Lower leg skin (tissue), 3 donors: ENCODE data around the gene CCDC188.

Experiments used
- POLR2A ChIP-seq, 2 donors: fragments of 450-650 bp; IDR thresholded peaks; one replicate each; pipeline ENCODE4 v1.6.1; 2016 to 2017; ENCODE audit warnings: antibody characterized with exemption in 2 of 2, mild to moderate bottlenecking in 1 of 2, moderate library complexity in 1 of 2
- TF ChIP-seq, protein P1 (sequence below), 3 donors: fragments of 450-650 bp; IDR thresholded peaks; one replicate each; pipeline ENCODE4 v1.5.1; 2016; ENCODE audit warnings: antibody characterized with exemption in 3 of 3, mild to moderate bottlenecking in 3 of 3, moderate library complexity in 2 of 3

DNA sequence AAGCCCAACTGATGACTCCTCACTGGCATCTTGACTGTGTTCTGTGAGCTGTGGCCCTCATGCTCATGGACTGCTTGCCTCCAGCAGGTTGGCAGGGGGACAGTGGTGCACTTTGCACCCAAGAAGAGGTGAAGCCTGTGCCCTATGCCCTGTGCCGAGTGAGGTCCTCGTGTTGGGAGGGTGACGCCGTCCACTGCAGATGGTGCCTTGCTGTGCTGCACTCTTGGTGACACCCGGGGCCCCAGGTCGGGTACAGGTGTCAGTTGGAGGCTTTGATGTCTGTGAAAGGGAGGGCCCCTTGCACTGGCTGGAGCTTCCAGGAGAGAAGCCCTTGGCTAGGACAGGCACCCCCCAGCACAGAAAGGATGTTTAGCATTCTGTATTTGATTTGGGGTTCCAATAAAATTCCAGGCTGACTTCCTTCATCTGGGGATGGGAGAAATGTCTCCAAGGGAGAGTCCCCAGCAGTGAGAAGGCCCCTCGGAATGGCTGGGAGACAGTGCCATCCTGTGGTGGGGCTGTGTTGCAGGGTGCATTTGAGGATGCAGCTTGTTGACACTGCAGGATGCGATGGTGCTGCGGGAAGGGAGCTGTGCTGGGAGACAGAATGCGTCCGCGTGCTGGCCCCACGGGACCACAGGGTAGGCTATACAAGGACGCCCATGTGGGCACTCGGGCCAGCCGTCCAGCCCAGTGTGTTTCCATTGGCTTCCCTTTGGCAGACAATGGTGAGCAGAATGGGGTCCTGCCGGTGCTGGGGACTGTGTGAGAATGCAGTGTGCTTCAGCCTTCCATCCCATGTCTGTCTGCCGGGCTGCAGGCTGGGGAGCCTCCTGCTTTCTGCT, 21.7 kb downstream of the CCDC188 start:
- TF ChIP-seq, protein P1, sequence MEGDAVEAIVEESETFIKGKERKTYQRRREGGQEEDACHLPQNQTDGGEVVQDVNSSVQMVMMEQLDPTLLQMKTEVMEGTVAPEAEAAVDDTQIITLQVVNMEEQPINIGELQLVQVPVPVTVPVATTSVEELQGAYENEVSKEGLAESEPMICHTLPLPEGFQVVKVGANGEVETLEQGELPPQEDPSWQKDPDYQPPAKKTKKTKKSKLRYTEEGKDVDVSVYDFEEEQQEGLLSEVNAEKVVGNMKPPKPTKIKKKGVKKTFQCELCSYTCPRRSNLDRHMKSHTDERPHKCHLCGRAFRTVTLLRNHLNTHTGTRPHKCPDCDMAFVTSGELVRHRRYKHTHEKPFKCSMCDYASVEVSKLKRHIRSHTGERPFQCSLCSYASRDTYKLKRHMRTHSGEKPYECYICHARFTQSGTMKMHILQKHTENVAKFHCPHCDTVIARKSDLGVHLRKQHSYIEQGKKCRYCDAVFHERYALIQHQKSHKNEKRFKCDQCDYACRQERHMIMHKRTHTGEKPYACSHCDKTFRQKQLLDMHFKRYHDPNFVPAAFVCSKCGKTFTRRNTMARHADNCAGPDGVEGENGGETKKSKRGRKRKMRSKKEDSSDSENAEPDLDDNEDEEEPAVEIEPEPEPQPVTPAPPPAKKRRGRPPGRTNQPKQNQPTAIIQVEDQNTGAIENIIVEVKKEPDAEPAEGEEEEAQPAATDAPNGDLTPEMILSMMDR (IDR thresholded peaks at IDR 0.05) = no peak
- no peak for TF ChIP-seq POLR2A (IDR thresholded peaks at IDR 0.05)
